Measurements from ENCODE around the gene RPL26.
"Not testable (repeated sequence)": the region's sequence is repeated elsewhere in the genome, so short reads cannot be mapped to it uniquely, and the experiment has no call there.

DNA sequence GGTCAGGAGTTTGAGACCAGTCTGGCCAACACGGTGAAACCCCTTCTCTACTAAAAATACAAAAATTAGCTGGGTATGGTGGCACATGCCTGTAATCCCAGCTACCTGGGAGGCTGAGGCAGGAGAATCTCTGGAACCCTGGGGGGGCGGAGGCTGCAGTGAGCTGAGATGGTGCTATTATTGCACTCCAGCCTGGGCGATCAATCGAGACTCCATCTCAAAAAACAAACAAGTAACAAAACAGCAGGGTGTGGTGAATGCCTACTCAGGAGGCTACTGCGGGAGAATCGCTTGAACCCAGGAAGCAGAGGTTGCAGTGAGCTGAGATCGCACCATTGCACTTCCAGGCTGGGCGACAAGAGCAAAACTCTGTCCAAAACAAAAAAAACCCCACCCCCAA is 4.9 kb downstream of the RPL26 start:
- not testable (repeated sequence) for TF ChIP-seq YY1 (IDR thresholded peaks at IDR 0.05; ENCODE audit: insufficient read depth, insufficient read length); ZNF274 (IDR thresholded peaks at IDR 0.05; ENCODE audit: low read depth, low read length); SUZ12 (IDR thresholded peaks at IDR 0.05; ENCODE audit: extremely low read depth, insufficient read depth, insufficient read length)
